A673 (cell line): ENCODE results near the gene CYTH3. TPM values are rescaled to one million over a fixed set of nuclear protein-coding genes. Genes with fewer than 3 reads are reported as not detected.
A peak's percentile ranks its signal among the peaks of the same experiment; 100 is the strongest.
"Not testable (repeated sequence)": the region's sequence is repeated elsewhere in the genome, so short reads cannot be mapped to it uniquely, and the experiment has no call there.

Source experiments
- BruUV-seq: library from RNA; stranded (reverse); fragments of 400-500 nt; replicated peaks from 2 replicates; lab custom pipeline; 2021; lab: Mats Ljungman, UMichigan
- CTCF ChIA-PET: fragments of 300-600 bp; sonication (Branson Sonifier 250); formaldehyde crosslinking; loops from one replicate; lab custom pipeline; 2022; ENCODE audit warnings: antibody characterized with exemption; lab: Charles Lee
- POLR2A ChIA-PET: fragments of 300-600 bp; sonication (Branson Sonifier 250); formaldehyde crosslinking; loops from one replicate; lab custom pipeline; 2022; ENCODE audit warnings: antibody characterized with exemption; ENCODE audit not compliant: low non-redundant PET; lab: Charles Lee
- DNase-seq: peaks from one replicate; pipeline ENCODE4 v3.0.0-alpha.2; 2015; ENCODE audit warnings: low spot score
- H3K27ac ChIP-seq: fragments of 200-600 bp; sonication (generic); 2 replicates; pipeline ENCODE4 v1.5.1; 2016; ENCODE audit warnings: mixed run types, low read depth, mild to moderate bottlenecking, mixed read lengths, antibody characterized with exemption, low read length; ENCODE audit not compliant: poor library complexity, severe bottlenecking
- H3K27me3 ChIP-seq: fragments of 200-600 bp; sonication (generic); replicated peaks from 2 replicates; pipeline ENCODE4 v1.6.1; 2017; ENCODE audit warnings: mixed run types, low read depth, mild to moderate bottlenecking, mixed read lengths, antibody characterized with exemption, low read length; ENCODE audit not compliant: insufficient read depth, poor library complexity
- H3K36me3 ChIP-seq: fragments of 200-600 bp; sonication (generic); 2 replicates; pipeline ENCODE4 v1.6.1; 2016; ENCODE audit warnings: mixed run types, mild to moderate bottlenecking, mixed read lengths, antibody characterized with exemption, low read length; ENCODE audit not compliant: insufficient read depth, poor library complexity, severe bottlenecking
- H3K4me1 ChIP-seq: fragments of 200-600 bp; sonication (generic); 2 replicates; pipeline ENCODE4 v1.6.1; 2017; ENCODE audit warnings: mixed run types, mild to moderate bottlenecking, mixed read lengths, antibody characterized with exemption, low read length; ENCODE audit not compliant: insufficient read depth, poor library complexity, severe bottlenecking
- H3K4me3 ChIP-seq: fragments of 200-600 bp; sonication (generic); 2 replicates; pipeline ENCODE4 v1.5.1; 2016; ENCODE audit warnings: low read depth, mixed run types, mild to moderate bottlenecking, mixed read lengths, low read length; ENCODE audit not compliant: poor library complexity, severe bottlenecking
- H3K9me3 ChIP-seq: fragments of 200-600 bp; sonication (generic); 2 replicates; pipeline ENCODE4 v1.6.1; 2016; ENCODE audit warnings: mixed run types, low read depth, mild to moderate bottlenecking, mixed read lengths, antibody characterized with exemption, low read length; ENCODE audit not compliant: poor library complexity, severe bottlenecking
- CTCF ChIP-seq: fragments of 300-800, 200-600 bp; sonication (generic); conservative IDR thresholded peaks from 2 replicates; pipeline ENCODE4 v1.5.1; 2017; ENCODE audit warnings: low read depth, mild to moderate bottlenecking, antibody characterized with exemption, low read length, moderate library complexity, mixed read lengths
- EZH2 ChIP-seq: fragments of 200-600 bp; sonication (generic); IDR thresholded peaks from 2 replicates; pipeline ENCODE4 v1.6.1; 2017; ENCODE audit warnings: borderline replicate concordance, low read depth, mild to moderate bottlenecking, mixed read lengths, antibody characterized with exemption, low read length; ENCODE audit not compliant: poor library complexity, severe bottlenecking
- intact Hi-C: fragments of 100-400 bp; cut with micrococcal nuclease; formaldehyde crosslinking; loops from one replicate; pipeline ENCODE4 v1.10.0; 2022; ENCODE audit not compliant: unreplicated experiment
- total RNA-seq: library from RNA; stranded (reverse); gene quantifications from 2 replicates; pipeline ENCODE4 v1.2.3, GENCODE V29; 2021

Gene CYTH3
- total RNA-seq, 1 experiment from 2014 or later: 20.2 TPM

- POLR2A ChIA-PET: no interaction called here
- no peaks in the 10 kb centered on the region for H3K27me3 ChIP-seq
- TF ChIP-seq CTCF: no peak
Measured at GRCh38 chr7:6307762-6308161, 35.3 kb upstream of the CYTH3 start.

GRCh38 chr7:6306471-6306870 lies 34.0 kb upstream of the CYTH3 start:
- no peak overlapping the region for H3K27ac ChIP-seq
- POLR2A ChIA-PET: no interaction called here
- no peaks in the 10 kb centered on the region for H3K4me1 ChIP-seq
- no peaks in the 10 kb centered on the region for H3K9me3 ChIP-seq
- no peak overlapping the region for H3K4me3 ChIP-seq
- peak; percentile 33 for DNase-seq
- intact Hi-C loops: no loop called here
- no peaks in the 10 kb centered on the region for H3K36me3 ChIP-seq
- no peaks in the 10 kb centered on the region for H3K27me3 ChIP-seq
- BruUV-seq: no TSS peak
- TF ChIP-seq EZH2: no peak
- TF ChIP-seq CTCF: no peak
- CTCF ChIA-PET: no interaction called here

More at GRCh38 chr7:6307762-6308161, 35.3 kb upstream of the CYTH3 start:
- Histone ChIP-seq H3K4me1 (no peaks in the 10 kb centered on the region), H3K9me3 (no peaks in the 10 kb centered on the region), H3K36me3 (no peaks in the 10 kb centered on the region), H3K27ac (no peak overlapping the region), H3K4me3 (no peak overlapping the region)
- CTCF ChIA-PET: no interaction called here
- no peak for DNase-seq
- intact Hi-C loops: no loop called here
- no TSS peak for BruUV-seq

GRCh38 chr7:6305330-6305729 lies 32.9 kb upstream of the CYTH3 start:
- Histone ChIP-seq H3K36me3 (no peaks in the 10 kb centered on the region), H3K27me3 (no peaks in the 10 kb centered on the region), H3K4me1 (no peaks in the 10 kb centered on the region), H3K9me3 (no peaks in the 10 kb centered on the region), H3K4me3 (no peak overlapping the region), H3K27ac (no peak overlapping the region)
- ChIA-PET CTCF (no interaction called here), POLR2A (no interaction called here)
- BruUV-seq: no TSS peak
- intact Hi-C loops: no loop called here
- no peak for DNase-seq
- TF ChIP-seq CTCF (no peak), EZH2 (no peak)

GRCh38 chr7:6301446-6301845 lies 29.0 kb upstream of the CYTH3 start:
- H3K27me3 ChIP-seq, H3K4me1 ChIP-seq, H3K4me3 ChIP-seq, H3K36me3 ChIP-seq, intact Hi-C loops, DNase-seq, POLR2A ChIA-PET, CTCF ChIA-PET, BruUV-seq, H3K9me3 ChIP-seq, H3K27ac ChIP-seq: not testable (repeated sequence)
